Neuron (in vitro differentiated cells): Measurements from ENCODE around the gene ARHGAP45.

ENCODE experiments used
- H2AFZ ChIP-seq: one replicate; pipeline ENCODE4 v1.6.1; 2013; ENCODE audit warnings: low read depth, mild to moderate bottlenecking, inconsistent platforms, low read length, moderate library complexity
- H3K27me3 ChIP-seq: one replicate; pipeline ENCODE4 v1.6.1; 2013; ENCODE audit warnings: low read length; ENCODE audit not compliant: insufficient read depth
- H3K36me3 ChIP-seq: one replicate; pipeline ENCODE4 v1.6.1; 2013; ENCODE audit warnings: low read length; ENCODE audit not compliant: insufficient read depth
- H3K4me1 ChIP-seq: one replicate; pipeline ENCODE4 v1.6.1; 2013; ENCODE audit warnings: low read length; ENCODE audit not compliant: insufficient read depth
- H3K4me3 ChIP-seq: 2 replicates; pipeline ENCODE4 v1.5.1; 2013; ENCODE audit warnings: mild to moderate bottlenecking, low read length, moderate library complexity
- H3K9me3 ChIP-seq: one replicate; pipeline ENCODE4 v1.6.1; 2013; ENCODE audit warnings: low read length

ARHGAP45 gene

GRCh38 chr19:1106841-1107660, 40.1 kb downstream of the ARHGAP45 start:
- Histone ChIP-seq H3K9me3 (no peaks in the 10 kb centered on the region), H3K4me1 (peaks cover 20% of the 10 kb centered on the region), H3K27me3 (no peaks in the 10 kb centered on the region), H3K36me3 (peaks cover 26% of the 10 kb centered on the region), H3K4me3 (no peak overlapping the region), H2AFZ (no peak overlapping the region)

GRCh38 chr19:1107661-1108261, 40.8 kb downstream of the ARHGAP45 start:
- H3K9me3 ChIP-seq, result no peaks in the 10 kb centered on the region
- H2AFZ ChIP-seq, result no peak overlapping the region
- peaks cover 31% of the 10 kb centered on the region for H3K36me3 ChIP-seq
- no peak overlapping the region for H3K4me3 ChIP-seq
- no peaks in the 10 kb centered on the region for H3K27me3 ChIP-seq
- peaks cover 15% of the 10 kb centered on the region for H3K4me1 ChIP-seq

- no peak overlapping the region for H2AFZ ChIP-seq
- H3K4me1 ChIP-seq, result peaks cover 12% of the 10 kb centered on the region
- H3K27me3 ChIP-seq, result no peaks in the 10 kb centered on the region
- H3K36me3 ChIP-seq, result peaks cover 32% of the 10 kb centered on the region
- no peak overlapping the region for H3K4me3 ChIP-seq
- no peaks in the 10 kb centered on the region for H3K9me3 ChIP-seq
Observed at GRCh38 chr19:1108291-1109031, 41.5 kb downstream of the ARHGAP45 start.

- no peak overlapping the region for H3K4me3 ChIP-seq
- H3K4me1 ChIP-seq, result peaks cover 11% of the 10 kb centered on the region
- H3K27me3 ChIP-seq, result no peaks in the 10 kb centered on the region
- H2AFZ ChIP-seq, result no peak overlapping the region
- H3K9me3 ChIP-seq, result no peaks in the 10 kb centered on the region
- peaks cover 36% of the 10 kb centered on the region for H3K36me3 ChIP-seq
Observed at GRCh38 chr19:1109032-1109551, 42.1 kb downstream of the ARHGAP45 start.

- peaks cover 9% of the 10 kb centered on the region for H3K4me1 ChIP-seq
- no peaks in the 10 kb centered on the region for H3K27me3 ChIP-seq
- H3K4me3 ChIP-seq, result no peak overlapping the region
- no peak overlapping the region for H2AFZ ChIP-seq
- H3K9me3 ChIP-seq, result no peaks in the 10 kb centered on the region
- peaks cover 39% of the 10 kb centered on the region for H3K36me3 ChIP-seq
Observed at GRCh38 chr19:1109697-1110671, 43.0 kb downstream of the ARHGAP45 start.

- peaks cover 37% of the 10 kb centered on the region for H3K36me3 ChIP-seq
- H2AFZ ChIP-seq, result no peak overlapping the region
- no peaks in the 10 kb centered on the region for H3K9me3 ChIP-seq
- no peak overlapping the region for H3K4me3 ChIP-seq
- peaks cover 3% of the 10 kb centered on the region for H3K4me1 ChIP-seq
- no peaks in the 10 kb centered on the region for H3K27me3 ChIP-seq
Observed at GRCh38 chr19:1110809-1111640, 44.1 kb downstream of the ARHGAP45 start.

GRCh38 chr19:1111641-1112267, 44.8 kb downstream of the ARHGAP45 start:
- Histone ChIP-seq H3K36me3 (peaks cover 33% of the 10 kb centered on the region), H3K4me1 (peaks cover 3% of the 10 kb centered on the region), H3K27me3 (no peaks in the 10 kb centered on the region), H2AFZ (no peak overlapping the region), H3K9me3 (no peaks in the 10 kb centered on the region), H3K4me3 (no peak overlapping the region)

- H3K36me3 ChIP-seq, result peaks cover 32% of the 10 kb centered on the region
- no peak overlapping the region for H3K4me3 ChIP-seq
- no peaks in the 10 kb centered on the region for H3K9me3 ChIP-seq
- H2AFZ ChIP-seq, result no peak overlapping the region
- no peaks in the 10 kb centered on the region for H3K27me3 ChIP-seq
- peaks cover 3% of the 10 kb centered on the region for H3K4me1 ChIP-seq
Observed at GRCh38 chr19:1112268-1113029, 45.5 kb downstream of the ARHGAP45 start.

GRCh38 chr19:1113030-1113985, 46.3 kb downstream of the ARHGAP45 start:
- Histone ChIP-seq H3K27me3 (no peaks in the 10 kb centered on the region), H3K4me1 (peaks cover 3% of the 10 kb centered on the region), H3K36me3 (peaks cover 28% of the 10 kb centered on the region), H3K4me3 (no peak overlapping the region), H3K9me3 (no peaks in the 10 kb centered on the region), H2AFZ (no peak overlapping the region)

- Histone ChIP-seq H3K27me3 (no peaks in the 10 kb centered on the region), H3K36me3 (peaks cover 28% of the 10 kb centered on the region), H3K4me1 (peaks cover 3% of the 10 kb centered on the region), H3K9me3 (no peaks in the 10 kb centered on the region), H3K4me3 (no peak overlapping the region), H2AFZ (no peak overlapping the region)
Observed at GRCh38 chr19:1113986-1114483, 47.1 kb downstream of the ARHGAP45 start.
